GM11168 (cell line): ENCODE data around the gene SNX14.
"Not testable (repeated sequence)": the region's sequence is repeated elsewhere in the genome, so short reads cannot be mapped to it uniquely, and the experiment has no call there.

Source experiments
- in situ Hi-C: fragments of 300-500 bp; cut with MboI; formaldehyde crosslinking; loops from one replicate; pipeline ENCODE4 v1.12.0; 2022; ENCODE audit warnings: low sequenced_read_pairs; ENCODE audit not compliant: unreplicated experiment

The SNX14 gene

DNA sequence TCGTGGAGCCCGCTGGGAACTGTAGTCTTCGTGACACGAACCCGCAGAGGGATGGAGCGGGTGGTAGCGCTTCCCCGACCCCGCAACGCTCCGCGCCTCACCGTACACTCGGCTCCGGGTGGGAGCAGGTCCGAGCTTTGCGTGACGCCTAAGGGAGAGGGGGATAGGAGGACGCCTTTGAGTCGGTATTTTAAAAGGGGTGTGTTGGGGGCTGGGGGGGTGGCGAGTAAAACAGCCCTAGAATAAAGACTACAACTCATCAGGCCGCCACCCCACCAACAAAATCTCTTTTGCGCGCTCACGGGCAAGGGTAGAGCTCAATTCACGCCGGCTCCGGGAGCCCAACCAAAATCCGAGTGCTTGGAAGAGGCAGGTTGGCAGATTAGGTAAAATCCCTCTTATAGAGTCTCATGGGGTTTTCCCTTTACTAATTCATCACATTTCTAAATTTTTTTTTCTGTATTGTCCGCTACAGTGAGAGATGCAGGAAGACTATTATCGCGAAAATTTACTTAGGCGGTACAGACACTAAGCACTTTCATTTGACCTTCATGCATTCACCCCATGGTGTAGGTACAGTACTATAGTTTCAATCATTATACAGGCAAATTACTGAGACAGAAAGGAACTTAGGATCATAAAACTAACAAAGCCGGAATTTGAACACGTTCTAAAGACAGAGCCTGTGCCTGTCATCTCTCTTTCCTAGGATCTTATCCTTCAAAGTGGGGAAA, 706 bp upstream of the SNX14 start:
- in situ Hi-C loops = no loop called here

DNA sequence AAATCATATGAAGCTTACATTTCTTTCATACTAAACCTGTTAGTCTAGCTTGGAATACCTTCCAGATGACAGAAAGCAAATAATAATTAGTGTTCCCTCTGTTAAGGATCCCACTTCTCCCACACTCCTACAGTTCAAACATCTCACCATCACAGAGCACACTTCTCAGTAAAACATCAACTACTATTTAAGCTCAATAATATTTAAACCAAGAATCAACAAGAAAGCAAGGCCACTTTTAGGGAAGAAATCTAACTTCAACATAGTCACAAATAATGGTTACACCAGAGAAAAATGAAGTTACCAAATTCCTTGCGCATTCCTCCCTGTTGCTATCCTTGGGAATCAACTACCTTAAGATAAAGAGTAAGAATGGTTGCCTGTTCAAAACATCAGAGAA, 1.6 kb downstream of the SNX14 start:
- in situ Hi-C loops = no loop called here

DNA sequence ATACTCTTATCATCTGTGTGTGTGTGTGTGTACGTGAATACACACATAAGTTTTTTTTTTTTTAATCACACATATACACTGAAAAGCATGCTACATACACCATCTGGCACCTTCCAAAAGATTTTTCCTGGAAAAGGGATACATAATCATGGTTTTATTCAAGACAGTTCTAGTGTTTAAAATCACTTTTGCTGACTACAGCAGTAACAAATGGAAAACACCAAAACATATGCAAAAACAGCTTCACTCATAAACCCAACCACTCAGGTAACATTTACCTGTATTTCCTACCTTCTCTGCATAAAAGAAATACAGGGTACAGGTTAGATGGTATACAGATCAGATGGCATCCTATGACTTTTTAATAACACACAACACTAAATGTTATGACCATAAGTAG, 2.5 kb downstream of the SNX14 start:
- in situ Hi-C loops = no loop called here

DNA sequence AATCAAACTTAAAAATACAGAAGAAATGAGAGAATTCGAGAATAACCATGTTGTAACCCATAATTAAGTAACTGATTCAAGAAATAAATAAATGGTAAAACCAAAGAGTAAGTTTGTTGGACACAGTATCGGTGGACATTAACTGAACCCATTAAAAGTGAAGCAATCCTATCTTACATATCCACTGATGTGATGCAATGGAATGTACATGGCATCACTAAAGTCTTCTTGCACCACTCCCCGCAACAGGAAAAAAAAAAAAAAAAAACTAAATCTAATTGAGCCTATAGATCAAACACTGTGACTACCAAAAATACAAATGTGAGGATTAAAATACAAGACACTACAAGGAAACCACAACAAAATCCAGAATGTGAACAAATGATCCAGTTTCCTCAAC, 7.9 kb downstream of the SNX14 start:
- in situ Hi-C loops = no loop called here

DNA sequence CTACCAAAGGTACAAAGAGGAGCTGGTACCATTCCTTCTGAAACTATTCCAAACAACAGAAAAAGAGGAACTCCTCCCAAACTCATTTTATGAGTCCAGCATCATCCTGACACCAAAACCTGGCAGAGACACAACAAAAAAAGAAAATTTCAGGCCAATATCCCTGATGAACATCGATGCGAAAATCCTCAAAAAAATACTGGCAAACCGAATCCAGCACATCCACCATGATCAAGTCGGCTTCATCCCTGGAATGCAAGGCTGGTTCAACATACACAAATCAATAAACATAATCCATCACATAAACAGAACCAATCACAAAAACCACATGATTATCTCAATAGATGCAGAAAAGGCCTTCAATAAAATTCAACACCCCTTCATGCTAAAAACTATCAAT, 10.8 kb downstream of the SNX14 start:
- in situ Hi-C loops = not testable (repeated sequence)

DNA sequence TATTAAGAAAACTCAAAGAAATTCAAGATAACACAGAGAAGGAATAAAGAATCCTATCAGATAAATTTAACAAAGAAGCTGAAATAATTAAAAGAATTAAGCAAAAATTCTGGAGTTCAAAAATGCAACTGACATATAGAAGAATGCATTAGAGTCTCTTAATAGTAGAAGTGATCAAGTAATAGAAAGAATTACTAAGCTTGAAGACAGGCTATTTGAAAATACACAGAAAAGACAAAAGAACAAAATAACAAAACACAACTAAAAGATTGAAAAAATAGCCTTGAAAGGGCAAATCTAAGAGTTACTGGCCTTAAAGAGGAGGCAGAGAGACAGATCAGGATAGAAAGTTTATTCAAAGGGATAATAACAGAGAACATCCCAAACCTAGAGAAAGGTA, 12.1 kb downstream of the SNX14 start:
- in situ Hi-C loops = no loop called here

DNA sequence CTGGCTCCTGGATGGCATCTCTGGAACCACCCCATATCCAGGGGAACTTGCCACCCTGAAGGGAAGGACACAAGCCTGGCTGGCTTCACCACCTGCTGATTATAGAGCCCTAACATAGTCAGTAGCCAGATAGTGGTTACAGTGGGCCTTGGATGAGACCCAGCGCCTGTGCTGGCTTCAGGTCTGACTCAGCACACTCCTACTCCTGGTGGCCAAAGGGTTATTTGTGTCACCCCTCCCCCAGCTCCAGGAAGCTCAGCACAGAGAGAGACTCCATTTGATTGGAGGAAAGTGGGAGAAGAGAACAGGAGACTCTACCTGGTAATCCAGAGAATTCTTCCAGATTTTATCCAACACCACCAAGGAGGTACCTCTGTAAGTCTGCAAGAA, 12.8 kb downstream of the SNX14 start:
- in situ Hi-C loops = no loop called here

DNA sequence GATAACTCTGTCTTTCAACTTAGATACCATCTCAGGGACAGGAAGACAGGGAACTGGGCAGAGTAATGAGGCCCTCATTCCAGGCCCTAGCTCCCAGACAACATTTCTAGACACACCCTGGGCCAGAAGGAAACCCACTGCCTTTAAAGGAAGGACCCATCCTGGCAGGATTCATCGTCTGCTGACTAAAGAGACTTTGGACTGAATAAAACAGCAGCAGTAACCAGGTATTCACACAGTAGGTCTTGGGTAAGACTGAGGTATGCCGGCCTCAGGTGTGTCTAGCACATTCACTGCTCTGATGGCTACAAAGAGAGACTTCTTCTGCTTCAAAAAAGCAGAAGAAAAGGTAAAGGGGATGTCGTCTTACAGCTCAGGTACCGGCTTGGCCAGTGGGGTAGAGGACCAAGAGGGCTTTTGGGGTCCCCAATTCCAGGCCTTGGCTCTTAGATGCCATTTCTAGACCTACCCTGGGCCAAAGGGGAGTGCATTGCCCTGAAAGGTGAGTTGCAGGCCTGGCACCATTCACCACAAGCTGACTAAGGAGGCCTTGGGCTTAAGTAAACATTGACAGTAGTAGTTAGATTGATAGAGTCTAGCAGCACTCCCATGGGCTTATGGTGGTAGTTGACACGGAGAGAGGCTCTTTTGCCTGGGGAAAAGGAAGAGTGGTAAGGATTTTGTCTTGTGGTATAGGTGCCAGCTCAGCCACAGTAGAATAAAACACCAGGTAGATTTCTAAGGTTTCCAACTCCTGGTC, 13.4 kb downstream of the SNX14 start:
- in situ Hi-C loops = no loop called here

DNA sequence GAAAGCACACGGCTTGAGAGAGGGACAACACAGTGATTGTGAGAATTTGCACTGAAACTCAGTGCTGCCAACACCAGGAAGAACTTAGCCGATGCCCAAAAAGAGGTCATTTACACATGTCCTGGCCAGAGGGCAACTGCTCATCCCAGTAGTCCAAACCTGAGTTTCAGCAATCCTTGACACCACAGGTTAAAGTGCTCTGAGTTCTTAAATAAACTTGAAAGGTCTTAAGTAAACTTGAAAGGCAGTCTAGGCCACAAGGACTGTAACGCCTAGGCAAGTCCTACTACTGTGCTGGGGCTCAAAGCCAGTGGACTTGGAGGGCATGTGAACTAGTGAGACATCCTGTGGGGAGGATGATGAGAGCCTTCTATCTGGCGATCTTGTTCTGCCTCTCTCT, 14.1 kb downstream of the SNX14 start:
- in situ Hi-C loops = no loop called here

DNA sequence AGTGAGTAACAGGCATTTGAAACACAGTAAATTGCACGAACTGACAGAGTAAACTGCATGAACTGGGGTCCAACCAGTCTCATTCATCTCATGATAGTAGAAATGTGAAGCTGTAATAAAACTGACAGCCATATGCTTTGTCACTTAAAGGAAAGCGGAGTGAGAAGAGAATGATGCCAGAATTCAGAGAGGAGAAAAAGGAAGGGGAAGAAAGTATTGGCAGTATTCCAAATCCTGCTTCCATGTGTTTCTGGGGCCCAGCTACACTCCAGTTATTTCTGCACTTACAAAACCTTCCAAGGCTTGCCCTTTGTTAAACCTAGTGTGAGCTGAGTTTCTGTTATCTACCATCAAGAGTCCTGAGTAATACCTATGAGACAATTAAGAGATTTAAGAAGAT, 17.2 kb downstream of the SNX14 start:
- in situ Hi-C loops = no loop called here

DNA sequence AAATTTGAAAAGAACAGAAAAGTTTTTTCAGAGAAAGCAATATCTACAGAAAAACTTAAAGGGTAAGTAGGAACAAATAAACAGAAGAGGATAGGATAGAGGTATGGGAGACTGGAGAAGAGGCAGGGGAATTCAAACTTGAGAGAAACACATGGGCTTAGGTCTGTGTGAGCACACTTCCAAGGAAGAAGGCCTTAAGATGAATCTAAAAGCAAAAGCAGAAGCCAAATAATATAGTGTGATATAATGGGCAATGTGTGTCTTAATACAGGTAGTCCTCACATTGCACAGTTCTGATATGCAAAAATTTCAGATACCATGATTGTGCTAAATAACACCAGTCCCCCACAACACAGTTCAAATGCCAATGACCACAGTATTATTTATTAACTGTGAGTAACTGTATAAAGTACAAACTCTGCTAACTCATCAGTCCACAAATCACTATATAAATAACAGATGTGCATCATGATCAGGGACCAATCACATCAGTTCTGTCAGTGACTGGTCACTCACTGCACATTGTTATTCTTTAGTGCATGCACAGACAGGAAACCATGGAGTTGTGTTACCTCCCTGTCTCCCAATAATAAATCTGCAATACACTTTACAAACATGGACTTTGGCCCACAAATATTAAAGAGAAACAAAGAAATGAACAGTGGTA, 18.6 kb downstream of the SNX14 start:
- in situ Hi-C loops = no loop called here

DNA sequence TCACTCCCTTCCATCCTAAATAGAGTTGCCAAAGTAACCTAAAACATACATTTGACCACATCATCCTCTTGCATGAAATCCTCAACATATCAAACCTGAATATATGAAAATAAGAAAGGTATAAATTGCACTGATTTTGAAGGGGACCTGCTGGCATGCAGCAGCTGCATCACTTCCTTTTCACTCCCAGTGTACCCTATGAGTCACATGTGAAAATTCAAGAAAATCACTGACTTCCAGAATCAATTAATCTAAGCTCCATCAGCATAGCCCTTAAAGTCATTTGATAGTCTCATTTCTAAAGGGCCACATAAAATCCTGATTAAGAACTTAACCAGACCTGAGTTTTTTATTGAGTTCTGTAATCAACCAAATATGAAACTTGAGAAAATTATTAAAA, 24.3 kb downstream of the SNX14 start:
- in situ Hi-C loops = no loop called here

DNA sequence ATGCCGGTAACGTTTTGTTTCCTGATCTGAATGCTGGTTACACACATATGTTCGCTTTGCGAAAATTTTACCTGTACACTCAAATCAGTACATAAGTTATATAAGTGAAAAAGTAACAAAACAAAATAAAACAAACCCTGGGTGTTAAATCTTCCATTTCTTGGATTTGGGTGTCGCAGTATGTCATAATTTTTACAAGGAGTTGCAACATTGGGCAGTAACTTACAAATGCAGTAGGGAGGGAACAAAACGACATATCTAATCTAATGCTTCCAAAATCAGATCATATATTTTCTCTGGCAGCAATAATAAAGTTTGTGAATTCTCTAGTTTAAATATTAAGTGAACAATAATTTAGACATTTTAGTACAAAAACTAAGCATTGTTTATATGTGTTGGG, 25.2 kb downstream of the SNX14 start:
- in situ Hi-C loops = no loop called here

DNA sequence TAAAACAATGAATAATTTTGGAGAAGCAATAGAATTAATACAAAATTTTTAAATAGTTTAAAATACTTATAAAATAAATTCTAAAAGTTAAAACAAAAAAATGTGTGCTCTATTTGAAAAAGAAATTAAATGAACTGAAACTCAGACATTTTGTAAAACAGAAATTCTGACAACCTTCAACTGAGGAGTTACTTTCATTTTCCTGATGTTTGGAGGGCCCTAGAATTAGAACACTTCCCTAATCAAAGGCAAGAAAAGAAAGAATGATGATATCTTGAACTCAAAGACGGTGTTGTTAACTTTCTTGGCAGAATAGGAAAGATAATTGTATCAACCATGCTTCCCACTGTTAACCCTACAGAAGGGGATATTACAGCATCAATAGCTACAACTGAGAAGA, 27.9 kb downstream of the SNX14 start:
- in situ Hi-C loops = no loop called here

DNA sequence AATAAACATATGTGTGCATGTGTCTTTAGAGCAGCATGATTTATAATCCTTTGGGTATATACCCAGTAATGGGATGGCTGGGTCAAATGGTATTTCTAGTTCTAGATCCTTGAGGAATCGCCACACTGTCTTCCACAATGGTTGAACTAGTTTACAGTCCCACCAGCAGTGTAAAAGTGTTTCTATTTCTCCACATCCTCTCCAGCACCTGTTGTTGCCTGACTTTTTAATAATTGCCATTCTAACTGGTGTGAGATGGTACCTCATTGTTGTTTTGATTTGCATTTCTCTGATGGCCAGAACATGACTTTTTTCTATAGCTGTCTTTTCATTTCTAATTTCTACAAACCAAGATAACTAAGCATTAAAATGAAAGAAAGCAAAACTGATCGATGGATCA, 29.4 kb downstream of the SNX14 start:
- in situ Hi-C loops = not testable (repeated sequence)

DNA sequence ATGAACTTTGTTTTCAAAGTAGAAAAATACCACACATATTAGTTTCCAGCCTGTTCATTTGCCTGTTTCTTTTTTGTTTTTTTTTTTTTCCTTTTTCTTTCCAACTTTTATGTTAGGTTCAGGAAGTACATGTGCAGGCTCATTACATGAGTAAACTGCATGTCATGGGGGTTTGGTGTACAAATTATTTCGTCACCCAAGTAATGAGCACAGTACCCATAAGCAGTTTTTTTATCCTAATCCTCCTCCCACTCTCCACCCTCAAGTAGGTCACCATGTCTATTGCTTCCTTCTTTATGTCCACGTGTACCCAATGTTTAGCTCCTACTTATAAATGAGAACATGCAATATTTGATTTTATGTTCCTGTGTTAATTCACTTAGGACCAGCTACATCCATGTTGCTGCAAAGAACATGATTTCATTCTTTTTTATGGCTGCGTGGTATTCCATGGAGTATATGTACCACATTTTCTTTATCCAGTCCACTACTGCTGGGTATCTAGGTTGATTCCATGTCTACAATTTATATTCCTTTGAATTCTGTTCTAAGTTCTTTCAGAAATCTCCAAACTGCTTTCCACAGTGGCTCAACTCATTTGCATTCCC, 31.8 kb downstream of the SNX14 start:
- in situ Hi-C loops = no loop called here

DNA sequence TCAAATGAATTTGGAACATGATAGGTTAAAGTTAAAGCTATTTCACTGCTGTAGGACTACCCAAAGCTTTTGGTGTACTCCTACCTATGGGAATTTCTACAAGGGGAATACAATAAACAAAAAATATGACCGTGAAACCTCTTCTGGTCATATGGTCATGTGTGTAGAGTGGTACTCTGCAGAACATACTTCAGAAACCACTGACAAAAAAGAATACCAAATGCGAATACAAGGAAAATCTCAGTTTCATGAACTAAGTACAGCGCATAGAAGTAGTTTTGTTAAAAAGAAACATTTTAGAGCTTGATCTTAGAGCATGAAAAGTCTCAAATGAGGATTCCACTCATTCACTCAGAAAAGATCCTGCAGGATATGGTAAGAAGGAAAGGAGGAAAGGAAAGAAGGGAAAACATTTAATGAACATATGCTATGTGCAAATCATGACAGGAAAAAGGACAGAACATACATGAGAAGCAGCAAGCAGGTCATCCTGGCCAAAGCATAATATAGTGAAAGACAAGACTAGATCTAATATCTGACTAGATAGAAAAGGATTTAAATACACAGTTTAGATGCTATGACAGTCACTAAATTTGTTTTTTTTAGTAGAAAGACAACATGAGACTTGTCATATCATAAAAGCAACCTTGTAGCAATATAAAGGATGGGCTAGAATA, 36.5 kb downstream of the SNX14 start:
- in situ Hi-C loops = no loop called here

DNA sequence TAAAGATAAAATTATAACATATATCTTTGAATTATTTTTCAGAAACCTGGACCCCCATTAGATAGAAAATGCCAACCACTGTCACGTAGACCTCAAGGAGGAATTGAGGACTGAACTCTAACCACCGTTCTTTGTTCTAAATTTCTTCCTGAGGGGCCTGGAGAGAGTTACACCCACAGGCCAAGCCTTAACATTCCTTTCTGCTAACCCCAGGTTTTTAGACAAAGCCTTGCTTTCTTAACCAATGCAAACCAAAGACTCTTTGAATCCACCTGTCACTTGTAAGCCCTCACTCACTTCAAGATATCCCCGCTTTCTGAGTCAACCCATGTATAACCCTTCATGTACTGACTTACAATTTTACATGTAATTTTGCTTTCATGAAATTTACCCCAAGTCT, 41.0 kb downstream of the SNX14 start:
- in situ Hi-C loops = no loop called here

DNA sequence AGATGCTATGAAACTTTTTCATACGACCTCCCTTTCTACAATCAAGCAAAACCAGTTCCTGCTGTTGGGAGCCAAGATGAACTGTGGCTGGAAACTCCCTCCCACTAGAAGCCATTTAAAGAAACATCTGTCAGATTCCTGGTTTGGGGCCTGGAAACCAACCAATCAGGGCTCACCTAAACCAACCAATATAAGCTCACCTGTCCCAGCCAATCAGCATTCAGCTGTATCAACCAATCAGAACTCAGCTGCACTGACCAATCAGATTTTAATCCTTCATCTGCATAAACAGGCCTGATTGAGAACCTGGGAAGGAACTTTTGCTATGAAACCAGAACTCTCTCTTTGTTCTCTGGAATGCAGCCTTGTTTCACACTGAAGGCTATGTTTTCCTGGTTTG, 42.4 kb downstream of the SNX14 start:
- in situ Hi-C loops = no loop called here

DNA sequence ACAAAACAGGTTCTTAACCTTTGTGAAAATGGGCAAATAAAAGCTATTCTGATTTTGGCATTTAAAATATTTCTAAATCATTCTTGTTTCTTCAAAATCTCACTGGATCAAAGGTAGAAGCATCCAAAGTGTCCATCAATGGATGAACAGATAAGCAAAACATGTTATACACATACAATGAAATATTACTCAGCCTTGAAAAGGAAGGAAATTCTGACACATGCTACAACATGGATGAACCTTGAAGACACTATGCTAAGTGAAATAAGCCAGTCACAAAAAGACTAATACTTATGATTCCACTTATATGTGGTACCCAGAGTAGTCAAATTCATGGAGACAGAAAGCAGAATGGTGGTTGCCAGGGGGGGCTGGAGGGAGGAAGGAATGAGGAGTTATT, 45.9 kb downstream of the SNX14 start:
- in situ Hi-C loops = no loop called here

DNA sequence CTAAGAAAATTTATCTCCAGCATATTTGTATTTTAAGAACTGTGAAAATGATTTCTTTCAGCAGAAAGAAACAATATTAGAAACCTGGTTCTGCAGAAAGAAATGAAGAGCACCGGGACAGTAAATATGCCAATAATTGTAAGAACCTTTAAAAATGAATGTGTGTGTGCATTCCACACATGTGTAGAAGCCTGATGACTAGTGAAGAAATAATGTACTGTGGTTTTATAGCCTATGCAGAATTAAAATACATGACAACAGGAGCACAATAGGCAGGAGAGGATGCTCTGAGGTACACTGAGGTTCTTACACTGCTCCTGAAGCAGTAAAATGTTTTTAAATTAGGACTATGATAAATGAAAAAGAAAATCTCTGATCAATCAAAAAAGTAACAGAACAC, 48.9 kb downstream of the SNX14 start:
- in situ Hi-C loops = no loop called here
